Spleen (tissue), 11 donors: ENCODE measurements around the gene RARG. TPM values are rescaled to one million over a fixed set of nuclear protein-coding genes. Genes with fewer than 3 reads are reported as not detected.

Experiments
- DNase-seq: peaks from one replicate; pipeline ENCODE4 v3.0.0-alpha.2; 2020
- H3K27ac ChIP-seq, 8 donors: fragments of 200-600 bp; sonication (generic) in 7 of 8; 1 replicate in 4 of 8; 2 replicates in 4 of 8; pipeline versions ENCODE4 v1.5.0 to v1.8.0; 2016 to 2021; ENCODE audit warnings: inconsistent platforms in 4 of 8, mild to moderate bottlenecking in 4 of 8, moderate library complexity in 1 of 8
- H3K27me3 ChIP-seq, 7 donors: fragments of 200-600 bp; sonication (generic) in 6 of 7; replicated peaks in 1 of 7; 1 replicate in 4 of 7; 2 replicates in 3 of 7; pipeline versions ENCODE4 v1.5.0 to v1.8.0; 2016 to 2021; ENCODE audit warnings: inconsistent platforms in 3 of 7, mild to moderate bottlenecking in 1 of 7
- H3K36me3 ChIP-seq, 6 donors: fragments of 200-600 bp; sonication (generic) in 5 of 6; 1 replicate in 4 of 6; 2 replicates in 2 of 6; pipeline versions ENCODE4 v1.5.0 to v1.8.0; 2016 to 2021; ENCODE audit warnings: inconsistent platforms in 2 of 6
- H3K4me1 ChIP-seq, 6 donors: fragments of 200-600 bp; sonication (generic) in 5 of 6; 1 replicate in 3 of 6; 2 replicates in 3 of 6; pipeline versions ENCODE4 v1.5.0 to v1.8.0; 2016 to 2021; ENCODE audit warnings: inconsistent platforms in 3 of 6
- H3K4me3 ChIP-seq, 8 donors: fragments of 200-600 bp; sonication (generic) in 7 of 8; 1 replicate in 4 of 8; 2 replicates in 4 of 8; pipeline versions ENCODE4 v1.5.0 to v1.8.0; 2016 to 2021; ENCODE audit warnings: inconsistent platforms in 4 of 8, mild to moderate bottlenecking in 4 of 8, moderate library complexity in 2 of 8
- H3K9me3 ChIP-seq, 8 donors: fragments of 200-600 bp; sonication (generic) in 7 of 8; 1 replicate in 4 of 8; 2 replicates in 4 of 8; pipeline versions ENCODE4 v1.5.0 to v1.8.0; 2016 to 2021; ENCODE audit warnings: inconsistent platforms in 4 of 8
- POLR2A ChIP-seq, 3 donors: fragments of 450-650 bp; IDR thresholded peaks; one replicate each; pipeline ENCODE4 v1.5.1; 2017; ENCODE audit warnings: antibody characterized with exemption in 3 of 3, mild to moderate bottlenecking in 1 of 3
- POLR2AphosphoS5 ChIP-seq, 3 donors: sonication (generic); formaldehyde crosslinking; IDR thresholded peaks; one replicate each; pipeline ENCODE4 v1.5.1; 2017; ENCODE audit warnings: antibody characterized with exemption in 3 of 3
- WGBS, 5 donors: extraction: QIAGEN DNeasy Blood & Tissue Kit in 3 of 5; methylation state at CpG; one replicate each; pipeline versions ENCODE4 v1.1.5 to v1.1.7; 2013 to 2018; 5-methylcytosine and 5-hydroxymethylcytosine counted together
- intact Hi-C: fragments of 100-400 bp; cut with DNase I; formaldehyde crosslinking; loops from one replicate; pipeline ENCODE4 v1.15.0; 2023; ENCODE audit warnings: low total_unique reads
- polyA plus RNA-seq, 3 donors: library from polyadenylated mRNA; stranded (reverse); fragments of 200-250 nt; gene quantifications; one replicate each; pipeline ENCODE4 v1.2.1, GENCODE V29; 2013
- total RNA-seq, 7 donors: library from RNA; depleted of rRNA in 3 of 7; stranded (reverse); fragments of >200 nt in 3 of 7; fragmentation: NEBNext Ultra II Directional in 4 of 7; extraction: Animal tissue kit (Norgen Biotek cat#: 25700) in 4 of 7; gene quantifications; one replicate each; pipeline versions ENCODE4 v1.1.0 to v1.2.1, GENCODE V29; 2016 to 2021
- TF ChIP-seq, protein P1 (sequence below), 11 experiments: fragments of 200-600 bp in 7 of 11; fragments of 450-650 bp in 4 of 11; sonication (generic) in 4 of 11; IDR thresholded peaks in 8 of 11; conservative IDR thresholded peaks in 3 of 11; 1 replicate in 7 of 11; 2 replicates in 4 of 11; pipeline versions ENCODE4 v1.4.0 to v1.8.0; 2016 to 2021; ENCODE audit warnings: antibody characterized with exemption in 11 of 11, inconsistent platforms in 4 of 11, mild to moderate bottlenecking in 1 of 11
- donor health status: healthy with polysubstance abuse.
- donor health status: DM: no; HTN: no; CAD: no; lungs with moderate emphysema.
- donor health status: DM: no; HTN: no; CAD: no.
- donor health status: Bipolar disorder and iron deficiency.
- donor health status: healthy.
- donor health status: DM: no; HTN: no; CAD: no.
- donor health status: DM: yes; HTN: yes; CAD: no.

Gene RARG
- total and polyA plus RNA-seq, 10 donors, result 4.6 to 20.8 (median 11.2) TPM

- 82 to 94% (median 91%) methylated on average over 1 of the region's 1 CpG for WGBS, 5 donors
- intact Hi-C loops, result no loop called here
Observed at GRCh38 chr12:53236443-53237111, 4.6 kb upstream of the RARG start.

GRCh38 chr12:53235742-53236442 is 3.9 kb upstream of the RARG start:
- peaks cover 0 to 42% (median 0%) of the 10 kb centered on the region in 7 donors for H3K27me3 ChIP-seq
- intact Hi-C loops, result no loop called here
- no peak for TF ChIP-seq POLR2AphosphoS5 (IDR thresholded peaks at IDR 0.05)
- TF ChIP-seq, protein P1, sequence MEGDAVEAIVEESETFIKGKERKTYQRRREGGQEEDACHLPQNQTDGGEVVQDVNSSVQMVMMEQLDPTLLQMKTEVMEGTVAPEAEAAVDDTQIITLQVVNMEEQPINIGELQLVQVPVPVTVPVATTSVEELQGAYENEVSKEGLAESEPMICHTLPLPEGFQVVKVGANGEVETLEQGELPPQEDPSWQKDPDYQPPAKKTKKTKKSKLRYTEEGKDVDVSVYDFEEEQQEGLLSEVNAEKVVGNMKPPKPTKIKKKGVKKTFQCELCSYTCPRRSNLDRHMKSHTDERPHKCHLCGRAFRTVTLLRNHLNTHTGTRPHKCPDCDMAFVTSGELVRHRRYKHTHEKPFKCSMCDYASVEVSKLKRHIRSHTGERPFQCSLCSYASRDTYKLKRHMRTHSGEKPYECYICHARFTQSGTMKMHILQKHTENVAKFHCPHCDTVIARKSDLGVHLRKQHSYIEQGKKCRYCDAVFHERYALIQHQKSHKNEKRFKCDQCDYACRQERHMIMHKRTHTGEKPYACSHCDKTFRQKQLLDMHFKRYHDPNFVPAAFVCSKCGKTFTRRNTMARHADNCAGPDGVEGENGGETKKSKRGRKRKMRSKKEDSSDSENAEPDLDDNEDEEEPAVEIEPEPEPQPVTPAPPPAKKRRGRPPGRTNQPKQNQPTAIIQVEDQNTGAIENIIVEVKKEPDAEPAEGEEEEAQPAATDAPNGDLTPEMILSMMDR (IDR thresholded peaks at IDR 0.05 in 8 of 11, conservative IDR thresholded peaks at IDR 0.05 in 3 of 11), result no peak
- no peak for TF ChIP-seq POLR2A (IDR thresholded peaks at IDR 0.05)
- peaks cover 17 to 58% (median 41%) of the 10 kb centered on the region in 6 donors for H3K4me1 ChIP-seq
- WGBS, 5 donors, result 68 to 80% (median 77%) methylated on average over 9 of the region's 9 CpGs
- no peak overlapping the region for H3K4me3 ChIP-seq
- H3K36me3 ChIP-seq, result no peaks in the 10 kb centered on the region
- H3K27ac ChIP-seq, result peak overlapping the region in 1 of 8 donors; percentile 33
- H3K9me3 ChIP-seq, result no peaks in the 10 kb centered on the region
- DNase-seq, result no peak

More at GRCh38 chr12:53236443-53237111, 4.6 kb upstream of the RARG start:
- H3K27me3 ChIP-seq, result peaks cover 0 to 36% (median 0%) of the 10 kb centered on the region in 7 donors
- TF ChIP-seq, protein P1 (IDR thresholded peaks at IDR 0.05 in 8 of 11, conservative IDR thresholded peaks at IDR 0.05 in 3 of 11), result no peak
- TF ChIP-seq POLR2AphosphoS5 (IDR thresholded peaks at IDR 0.05), result peak in 1 of 3 donors; percentile 40
- no peak for TF ChIP-seq POLR2A (IDR thresholded peaks at IDR 0.05)
- no peaks in the 10 kb centered on the region for H3K9me3 ChIP-seq
- peaks cover 13 to 52% (median 36%) of the 10 kb centered on the region in 6 donors for H3K4me1 ChIP-seq
- peak overlapping the region in 1 of 8 donors; percentile 33 for H3K27ac ChIP-seq
- no peak for DNase-seq
- no peak overlapping the region for H3K4me3 ChIP-seq
- no peaks in the 10 kb centered on the region for H3K36me3 ChIP-seq

GRCh38 chr12:53235164-53235563 is 3.2 kb upstream of the RARG start:
- intact Hi-C loops, result no loop called here
- Histone ChIP-seq H3K9me3 (no peaks in the 10 kb centered on the region), H3K27ac (peak overlapping the region in 1 of 8 donors; percentile 85), H3K36me3 (no peaks in the 10 kb centered on the region), H3K4me1 (peaks cover 17 to 60% (median 41%) of the 10 kb centered on the region in 6 donors), H3K27me3 (peaks cover 0 to 42% (median 0%) of the 10 kb centered on the region in 7 donors), H3K4me3 (no peak overlapping the region)
- TF ChIP-seq POLR2A (IDR thresholded peaks at IDR 0.05) (no peak), POLR2AphosphoS5 (IDR thresholded peaks at IDR 0.05) (no peak)
- TF ChIP-seq, protein P1 (IDR thresholded peaks at IDR 0.05 in 8 of 11, conservative IDR thresholded peaks at IDR 0.05 in 3 of 11), result no peak
- 60 to 87% (median 66%) methylated on average over 2 to 3 of the region's 3 CpGs for WGBS, 5 donors
- DNase-seq, result no peak
